Measurements from ENCODE around the gene SYCP2L.

GRCh38 chr6:10867952-10868351, 18.9 kb upstream of the SYCP2L start:
- TF ChIP-seq TAF1 (IDR thresholded peaks at IDR 0.05; ENCODE audit: borderline replicate concordance, low read depth, low read length) (no peak), POLR2AphosphoS5 (IDR thresholded peaks at IDR 0.05; ENCODE audit: low read depth, low read length) (no peak)

All from GM12892 (cell line).